GM19467 (cell line): ENCODE data around the gene GALNT9.
"Not testable (repeated sequence)": the region's sequence is repeated elsewhere in the genome, so short reads cannot be mapped to it uniquely, and the experiment has no call there.

ENCODE experiments used
- ATAC-seq: cut with Tn5 transposase; IDR thresholded peaks from one replicate; pipeline ENCODE4 v1.9.1; 2021; ENCODE audit warnings: mild to moderate bottlenecking, moderate library complexity; ENCODE audit not compliant: unreplicated experiment

GALNT9 gene

DNA sequence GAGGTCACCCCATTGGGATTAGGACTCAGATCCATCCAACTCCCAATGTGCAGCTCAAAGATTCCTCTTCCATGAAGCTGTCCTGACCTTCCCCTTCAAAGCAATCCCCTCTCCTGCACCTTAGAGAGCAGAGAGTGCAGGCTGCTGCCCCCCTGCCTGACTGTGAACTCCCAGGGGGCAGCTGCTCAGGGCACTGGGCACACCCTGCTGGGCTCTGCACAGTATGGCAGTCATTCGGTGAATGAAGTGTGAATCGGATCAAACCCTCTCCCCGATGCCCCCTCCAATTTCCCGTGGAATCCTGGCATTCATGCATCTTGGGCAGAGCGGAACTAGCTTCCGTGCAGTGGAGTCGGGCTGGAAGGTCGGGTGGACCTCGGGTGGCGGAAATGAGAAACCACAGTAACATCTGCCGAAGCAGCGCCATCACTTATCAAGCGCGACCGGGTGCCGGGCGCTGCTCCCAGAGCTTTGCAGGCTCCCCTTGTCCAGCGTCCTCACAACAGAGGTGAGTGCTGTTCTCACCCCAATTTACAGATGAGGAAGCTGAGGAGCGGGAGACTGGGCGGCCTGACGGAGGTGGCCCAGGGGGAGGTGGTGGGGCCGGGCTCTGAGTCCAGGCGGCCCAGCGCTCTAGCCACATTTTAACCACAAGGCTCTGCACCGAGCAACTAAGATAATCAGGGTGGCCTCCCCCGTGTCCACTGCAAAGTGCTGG, 14.7 kb downstream of the GALNT9 start:
- no peak for ATAC-seq

DNA sequence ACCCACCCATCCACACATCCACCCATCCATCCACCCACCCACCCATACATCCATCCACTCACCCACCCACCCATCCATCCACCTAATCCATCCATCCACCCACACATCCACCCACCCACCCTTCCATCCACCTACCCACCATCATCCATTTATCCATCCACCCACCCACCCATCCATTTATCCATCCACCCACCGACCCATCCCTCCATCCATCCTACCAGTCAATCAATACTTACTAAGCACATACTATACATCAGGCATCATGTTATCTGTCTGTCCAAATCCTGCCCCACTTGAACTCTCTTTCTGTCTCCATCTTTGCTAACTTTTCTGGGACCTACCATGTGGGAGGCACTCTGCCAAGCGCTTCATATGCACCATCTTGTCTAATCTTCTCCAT, 15.4 kb downstream of the GALNT9 start:
- no peak for ATAC-seq

DNA sequence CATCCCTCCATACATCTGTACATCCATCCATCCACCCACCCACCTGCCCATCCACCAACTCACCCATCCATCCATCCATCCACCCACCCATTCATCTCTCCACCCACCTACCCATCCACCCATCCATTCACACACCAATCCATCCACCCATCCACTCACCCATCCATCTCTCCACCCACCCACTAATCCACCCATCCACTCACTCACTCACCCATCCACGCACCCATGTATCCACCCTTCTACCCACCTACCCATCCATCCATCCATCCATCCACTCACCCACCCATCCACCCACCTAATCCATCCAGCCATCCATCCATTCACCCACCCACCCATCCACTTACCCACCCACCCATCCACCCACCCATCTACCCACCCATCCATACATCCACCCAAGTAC, 16.2 kb downstream of the GALNT9 start:
- ATAC-seq = no peak

DNA sequence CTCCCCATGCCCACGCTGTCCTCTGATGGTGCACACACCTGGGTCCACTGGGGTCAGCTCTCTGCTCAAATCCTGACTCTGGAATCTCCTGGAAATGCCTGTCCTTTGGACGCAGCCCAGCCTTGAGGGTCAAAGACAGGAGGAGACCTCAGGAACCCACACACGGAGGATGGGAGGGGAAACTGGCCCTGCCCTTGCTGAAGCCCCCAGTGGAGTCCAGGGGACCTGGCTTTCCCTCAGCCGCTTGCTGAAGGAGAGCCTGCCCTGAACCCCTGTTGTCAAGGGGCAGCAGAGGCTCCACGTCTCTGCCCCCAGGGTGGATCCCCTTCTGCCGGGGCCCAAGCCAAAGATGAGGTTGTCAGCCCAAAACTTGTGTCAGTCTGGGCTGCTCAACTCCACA, 16.9 kb downstream of the GALNT9 start:
- ATAC-seq = no peak

DNA sequence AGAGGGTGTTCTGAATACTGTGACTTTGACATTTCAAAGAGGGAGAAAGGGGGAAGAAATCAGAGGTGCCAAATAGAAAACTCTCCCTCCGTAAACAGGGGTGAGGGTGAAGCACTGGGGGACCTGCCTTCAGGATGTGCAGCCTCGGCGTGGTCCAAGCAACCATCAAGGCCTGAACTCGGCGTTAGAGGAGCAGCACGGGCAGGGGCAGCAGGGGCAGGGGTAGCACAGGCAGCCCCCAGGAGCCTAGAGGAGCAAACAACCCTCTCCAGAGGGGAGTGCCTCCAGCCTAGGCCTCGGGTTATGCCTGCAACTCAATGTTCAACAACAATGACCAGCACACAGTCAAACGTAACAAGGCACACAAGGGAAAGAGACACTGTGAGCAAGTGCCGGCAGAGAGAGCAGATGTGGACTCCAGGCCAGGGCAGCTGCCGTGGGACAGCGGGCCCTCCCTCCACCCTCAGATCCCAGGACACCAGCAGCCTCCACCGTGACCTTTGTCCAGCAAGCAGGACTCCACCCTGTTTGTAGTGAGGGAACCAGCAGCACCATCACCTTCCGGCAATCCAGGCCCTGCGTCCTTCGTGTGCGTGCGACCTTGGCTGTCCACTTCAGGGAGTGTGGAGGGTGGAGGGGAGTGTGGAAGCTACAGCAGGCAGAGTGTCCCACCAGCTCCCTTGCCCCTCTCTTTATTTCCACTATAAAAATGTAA, 18.0 kb downstream of the GALNT9 start:
- no peak for ATAC-seq

DNA sequence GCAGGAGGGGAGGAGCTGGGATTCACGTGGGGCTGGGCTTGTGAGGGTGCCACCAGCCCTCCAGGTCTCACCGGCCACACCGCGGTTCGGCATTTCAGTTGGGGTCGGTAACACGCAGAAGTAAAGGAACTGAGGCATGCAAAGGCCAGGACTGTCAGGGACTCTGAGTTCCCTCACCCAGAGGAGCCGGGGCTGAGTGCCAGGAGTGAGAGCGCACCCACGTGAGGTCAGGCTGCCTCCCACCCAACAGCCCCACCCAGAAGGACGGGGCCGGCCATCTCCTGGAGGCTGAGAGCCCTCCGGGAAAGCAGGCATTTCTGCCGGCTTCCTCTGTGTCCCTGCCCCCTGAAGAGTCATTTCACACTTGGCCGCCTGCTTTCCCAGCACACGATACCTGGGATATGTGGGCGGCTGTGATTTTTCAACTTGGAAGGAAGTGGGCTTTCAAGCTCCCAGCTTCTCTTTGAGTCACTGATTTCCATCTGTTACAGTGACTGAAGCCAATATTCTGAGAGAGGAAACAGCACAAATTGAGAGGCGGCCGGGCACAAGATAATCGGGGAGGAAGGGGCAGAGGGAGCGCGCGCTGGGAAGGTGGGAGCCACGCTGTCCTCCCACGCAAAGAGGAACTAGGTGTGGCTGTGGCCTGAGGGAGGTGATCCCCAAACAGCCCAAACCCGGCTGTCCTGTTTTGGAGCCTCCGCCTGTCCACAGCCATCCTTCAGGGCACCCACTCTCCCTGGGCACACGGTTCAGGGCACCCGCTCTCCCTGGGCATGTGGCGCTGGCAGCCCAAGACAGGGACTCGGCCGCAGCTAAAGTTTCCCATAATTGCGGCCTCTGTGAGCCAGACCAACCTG, 19.0 kb downstream of the GALNT9 start:
- no peak for ATAC-seq

DNA sequence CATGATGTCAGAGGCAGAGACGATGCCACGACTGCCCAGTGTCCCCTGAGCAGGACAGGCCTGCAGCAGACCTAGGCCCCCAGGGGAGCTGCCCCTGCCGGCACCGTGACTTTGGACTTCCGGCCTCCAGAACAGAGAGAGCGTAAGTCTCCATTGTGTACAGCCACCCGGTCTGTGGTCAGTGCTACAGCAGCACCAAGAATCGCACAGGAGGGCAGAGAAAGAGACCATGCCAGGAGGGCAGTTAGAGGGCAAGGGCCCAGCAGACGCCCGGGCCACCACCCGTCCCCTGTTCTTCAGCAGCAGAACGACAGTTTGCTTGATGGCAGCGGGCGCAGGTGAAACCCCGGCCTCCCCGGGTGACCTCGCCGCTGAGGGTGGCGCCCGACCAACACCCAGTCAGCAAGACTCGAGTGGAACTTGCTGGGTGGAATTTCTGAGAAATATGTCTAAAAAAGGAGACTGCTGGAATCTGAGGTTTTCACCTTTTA, 19.7 kb downstream of the GALNT9 start:
- ATAC-seq = no peak

DNA sequence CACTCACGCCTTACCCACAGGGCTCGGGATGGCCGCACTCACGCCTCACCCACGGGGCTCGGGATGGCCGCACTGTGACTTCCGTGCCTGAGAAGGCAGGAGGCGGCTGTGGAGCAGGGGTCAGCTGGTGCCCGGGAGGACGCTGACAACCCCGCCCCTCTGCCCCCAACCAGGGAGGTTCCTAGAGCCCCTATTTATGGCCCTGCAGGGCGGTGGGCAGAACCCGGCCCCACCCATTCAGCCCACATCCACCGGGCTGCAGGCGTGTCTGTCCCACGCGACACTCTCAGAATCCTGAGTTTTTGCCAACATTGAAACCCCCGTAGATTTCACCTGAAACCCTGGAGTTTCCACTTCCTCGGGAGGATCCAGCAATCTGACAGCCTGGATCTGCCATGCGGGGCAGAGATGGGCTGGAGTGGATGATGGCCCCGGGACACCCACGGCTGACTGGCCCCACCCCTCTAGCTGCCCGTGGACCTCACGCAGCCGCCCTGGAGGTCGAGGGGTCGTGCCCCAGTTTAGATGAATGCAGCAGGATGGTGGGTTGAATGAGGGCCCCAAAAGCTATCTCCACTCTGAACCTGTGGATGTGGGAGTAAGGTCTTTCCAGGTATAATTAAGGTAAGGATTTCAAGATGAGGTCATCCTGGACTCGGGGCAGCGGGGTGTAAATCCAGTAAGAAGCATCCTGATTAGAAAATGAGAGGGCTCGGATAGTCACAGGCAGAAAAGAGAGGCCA, 20.4 kb downstream of the GALNT9 start:
- no peak for ATAC-seq

DNA sequence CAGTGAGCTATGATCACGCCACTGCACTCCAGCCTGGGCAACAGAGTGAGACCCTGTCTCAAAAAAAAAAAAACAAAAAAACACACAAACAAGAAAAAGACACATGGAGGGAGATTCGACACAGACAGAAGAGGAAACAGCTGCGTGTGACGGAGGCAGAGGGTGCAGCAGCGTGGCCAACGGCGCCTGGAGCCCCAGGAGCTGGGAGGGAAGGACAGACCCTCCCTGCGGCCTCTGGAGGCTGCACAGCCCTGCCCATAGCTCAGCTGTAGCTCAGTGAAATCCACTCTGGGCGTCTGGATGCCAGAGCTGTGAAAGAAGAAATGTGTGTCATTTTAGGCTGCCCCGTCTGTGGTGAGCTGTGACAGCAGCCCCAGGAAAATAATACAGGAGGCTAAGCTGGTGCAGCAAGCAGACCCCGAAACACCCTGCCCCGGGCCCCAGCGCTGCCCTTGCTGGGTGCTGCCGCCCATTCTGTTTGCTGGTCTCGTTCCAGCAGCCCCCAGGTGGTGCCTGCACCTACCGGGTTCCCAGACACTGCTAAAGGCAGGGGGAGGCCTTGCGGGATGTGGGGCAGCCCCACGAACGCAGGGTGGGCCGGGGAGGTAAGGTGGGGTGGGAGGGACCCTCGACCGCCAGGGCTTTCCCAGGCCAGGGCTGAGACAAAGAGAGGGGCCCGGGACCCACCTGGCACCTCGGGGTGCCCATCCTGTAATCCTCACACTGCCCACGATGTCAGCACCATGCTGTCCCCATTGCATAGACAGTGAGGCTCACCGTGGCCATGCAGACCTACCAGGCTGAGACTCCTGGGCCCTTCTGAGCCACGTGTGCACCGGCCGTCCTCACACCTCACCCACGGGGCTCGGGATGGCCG, 21.2 kb downstream of the GALNT9 start:
- no peak for ATAC-seq

DNA sequence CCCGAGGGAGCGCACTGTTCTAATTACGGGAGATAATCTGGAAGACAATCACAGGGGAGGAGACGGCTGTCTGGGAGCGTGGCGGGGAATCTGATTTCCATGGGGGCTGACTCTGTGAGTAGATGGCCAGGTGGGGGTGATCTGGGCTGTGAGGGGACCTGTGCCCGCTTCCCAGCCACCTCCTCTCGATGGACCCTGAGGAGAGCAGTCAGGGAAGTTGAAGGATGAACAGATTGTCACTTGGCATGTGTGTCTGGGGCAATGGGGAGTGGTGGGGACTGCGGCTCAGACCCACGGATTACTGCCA, 22.6 kb downstream of the GALNT9 start:
- ATAC-seq = no peak

DNA sequence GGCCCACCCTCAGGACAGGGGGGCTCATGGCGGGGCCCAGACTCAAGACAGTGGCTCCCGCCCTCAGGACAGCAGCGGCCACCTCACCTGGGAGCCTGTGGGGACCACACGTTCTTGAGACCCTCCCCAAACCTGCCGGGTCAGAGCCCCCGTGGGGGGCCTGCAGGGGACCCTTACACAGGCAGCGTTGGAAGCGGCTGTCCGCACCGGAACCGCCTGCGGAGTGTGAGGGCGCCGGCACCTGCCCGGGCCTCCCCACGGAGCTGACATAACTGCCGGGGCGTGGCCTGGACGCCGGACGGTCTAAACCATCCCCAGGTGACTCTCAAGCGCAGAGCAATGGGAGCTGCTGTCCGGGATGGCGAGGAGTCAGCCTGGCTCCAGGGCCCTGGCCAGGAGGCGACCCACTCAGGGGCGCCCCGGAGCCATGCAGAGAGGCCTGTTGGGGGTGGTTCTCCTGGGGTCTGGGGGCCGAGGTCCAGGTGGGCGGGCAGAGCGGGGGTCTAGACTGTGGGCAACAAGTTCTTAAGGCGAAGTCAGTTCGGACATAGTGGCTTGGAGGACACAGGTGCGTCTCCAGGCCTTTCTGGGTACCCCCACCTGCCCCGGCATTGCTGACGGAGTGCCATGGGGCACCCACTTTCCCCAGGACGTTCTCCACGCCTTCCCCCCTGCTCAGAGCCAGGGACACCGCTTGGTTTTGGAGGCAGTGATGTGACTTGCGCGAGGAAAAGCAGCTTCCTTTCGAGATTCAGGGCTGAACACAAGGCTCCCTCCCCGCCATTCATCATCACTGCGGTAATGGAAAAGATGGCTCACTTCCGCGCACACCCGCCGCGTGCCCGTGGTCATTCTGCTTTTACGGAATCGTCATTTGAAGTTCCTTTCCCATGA, 23.2 kb downstream of the GALNT9 start:
- no peak for ATAC-seq

DNA sequence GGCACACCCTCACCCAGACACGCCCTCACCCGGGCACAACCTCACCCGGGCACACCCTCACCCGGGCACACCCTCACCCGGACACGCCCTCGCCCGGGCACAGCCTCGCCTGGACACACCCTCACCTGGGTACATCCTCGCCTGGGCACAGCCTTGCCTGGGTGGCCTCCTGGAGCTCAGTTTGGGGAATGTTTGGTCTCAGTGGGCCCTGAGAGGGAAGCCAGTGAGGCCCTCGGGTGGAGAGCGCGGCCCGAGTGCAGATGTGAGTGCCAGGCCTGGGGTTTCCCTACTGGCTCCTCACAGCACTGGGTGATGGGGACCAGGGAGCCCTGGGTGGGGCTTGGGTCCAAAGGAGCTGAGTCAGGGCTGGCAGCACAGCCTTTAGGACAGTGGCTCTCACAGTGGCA, 23.8 kb downstream of the GALNT9 start:
- ATAC-seq = no peak

DNA sequence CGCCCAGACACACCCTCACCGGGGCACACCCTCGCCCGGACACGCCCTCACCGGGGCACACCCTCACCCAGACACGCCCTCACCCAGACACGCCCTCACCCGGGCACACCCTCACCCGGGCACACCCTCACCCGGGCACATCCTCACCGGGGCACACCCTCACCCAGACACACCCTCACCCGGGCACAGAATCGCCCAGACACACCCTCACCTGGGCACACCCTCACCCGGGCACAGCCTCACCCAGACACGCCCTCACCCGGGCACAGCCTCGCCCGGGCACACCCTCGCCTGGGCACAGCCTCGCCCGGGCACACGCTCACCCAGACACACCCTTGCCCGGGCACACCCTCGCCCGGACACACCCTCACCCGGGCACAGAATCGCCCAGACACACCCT, 24.5 kb downstream of the GALNT9 start:
- not testable (repeated sequence) for ATAC-seq

DNA sequence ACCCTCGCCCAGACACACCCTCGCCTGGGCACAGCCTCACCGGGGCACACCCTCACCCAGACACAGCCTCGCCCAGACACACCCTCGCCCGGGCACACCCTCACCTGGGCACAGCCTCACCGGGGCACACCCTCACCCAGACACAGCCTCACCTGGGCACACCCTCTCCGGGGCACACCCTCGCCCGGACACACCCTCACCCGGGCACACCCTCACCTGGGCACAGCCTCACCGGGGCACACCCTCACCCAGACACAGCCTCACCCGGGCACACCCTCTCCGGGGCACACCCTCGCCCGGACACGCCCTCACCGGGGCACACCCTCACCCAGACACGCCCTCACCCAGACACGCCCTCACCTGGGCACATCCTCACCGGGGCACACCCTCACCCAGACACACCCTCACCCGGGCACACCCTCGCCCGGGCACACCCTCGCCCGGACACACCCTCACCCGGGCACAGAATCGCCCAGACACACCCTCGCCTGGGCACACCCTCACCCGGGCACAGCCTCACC, 25.5 kb downstream of the GALNT9 start:
- not testable (repeated sequence) for ATAC-seq

DNA sequence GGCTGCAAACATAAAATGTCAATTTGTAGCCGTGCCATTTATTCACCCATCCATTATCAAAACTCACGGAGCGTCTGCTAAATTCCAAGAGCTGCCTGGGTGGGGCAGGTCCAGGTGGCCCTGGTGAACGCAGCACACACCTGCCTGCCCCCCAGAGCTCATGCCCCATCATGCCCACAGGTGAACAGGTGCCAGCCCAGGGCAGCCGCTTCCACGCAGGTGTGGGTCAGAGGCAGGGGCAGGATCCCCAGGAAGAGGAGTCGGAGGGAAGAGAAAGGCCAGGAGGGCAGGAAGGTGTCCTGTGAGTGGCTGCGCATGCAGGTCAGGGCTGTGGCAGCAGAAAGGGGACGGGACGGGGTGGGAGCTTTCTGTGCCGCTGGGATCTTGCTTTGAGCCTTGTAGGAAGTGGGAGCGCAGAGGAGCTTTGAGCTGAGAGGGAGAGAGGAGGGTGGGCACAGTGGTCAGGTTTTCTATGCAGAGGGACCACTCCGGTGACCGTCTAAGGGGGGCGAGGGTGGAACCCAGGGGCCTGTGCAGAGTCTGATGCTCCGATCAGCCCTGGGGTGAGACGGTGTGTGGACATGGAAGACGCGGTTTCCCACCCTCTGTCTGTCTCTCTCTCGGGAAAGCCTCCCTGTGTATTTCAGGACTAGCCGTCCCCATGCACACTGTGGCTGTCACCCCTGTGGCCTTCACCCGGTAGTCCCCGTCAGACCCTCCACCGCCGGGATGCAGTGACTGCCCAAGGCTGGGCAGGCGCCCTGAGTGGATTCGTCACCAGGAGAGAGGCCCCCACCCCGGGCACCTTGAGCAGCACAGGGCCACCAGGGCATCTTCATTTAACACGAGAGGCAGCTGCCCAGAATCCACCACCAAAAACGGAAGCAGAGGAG, 26.7 kb downstream of the GALNT9 start:
- ATAC-seq = no peak

DNA sequence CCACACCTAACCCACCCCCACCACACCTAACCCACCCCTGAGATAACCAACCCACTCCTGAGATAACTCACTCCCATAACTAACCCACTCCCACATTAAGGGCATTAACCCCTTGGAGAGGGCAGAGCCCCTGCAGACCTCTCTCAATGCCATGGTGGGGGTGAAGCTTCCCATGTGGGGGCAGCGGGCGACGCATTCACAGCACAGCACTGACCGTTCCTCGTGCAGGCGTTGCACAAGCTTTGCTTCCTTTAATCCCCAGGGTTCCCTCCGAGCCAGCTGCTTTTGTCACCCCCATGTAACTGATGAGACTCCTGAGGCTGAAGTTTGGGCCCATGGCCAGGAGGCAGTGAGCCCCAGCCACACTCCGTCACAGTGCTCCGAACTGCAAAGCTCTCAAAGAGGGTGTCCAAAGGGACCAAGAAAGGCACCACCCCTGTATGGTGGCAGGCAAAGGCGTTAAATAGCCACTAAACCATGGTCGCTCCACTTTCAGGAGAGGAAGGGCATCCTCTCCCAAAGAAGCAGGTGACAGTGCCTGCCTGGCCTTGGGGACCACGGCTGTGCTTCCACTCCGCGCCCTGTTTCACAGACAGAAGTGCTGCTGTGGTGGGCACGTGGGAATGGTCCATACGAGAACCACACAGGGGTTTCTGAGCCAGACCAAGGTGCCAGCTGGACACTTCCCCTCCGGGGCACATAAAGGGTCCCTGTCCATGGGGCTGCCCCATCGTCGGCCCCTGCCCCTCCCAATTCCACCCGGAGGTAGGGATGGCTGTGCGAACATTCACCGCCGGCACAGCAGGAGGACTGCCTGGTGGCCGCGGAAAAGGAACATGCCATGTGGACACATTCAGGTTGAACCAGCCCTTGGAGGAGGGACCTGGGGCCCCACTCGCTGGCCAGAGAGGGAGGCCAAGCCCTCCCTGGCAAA, 28.3 kb downstream of the GALNT9 start:
- no peak for ATAC-seq

DNA sequence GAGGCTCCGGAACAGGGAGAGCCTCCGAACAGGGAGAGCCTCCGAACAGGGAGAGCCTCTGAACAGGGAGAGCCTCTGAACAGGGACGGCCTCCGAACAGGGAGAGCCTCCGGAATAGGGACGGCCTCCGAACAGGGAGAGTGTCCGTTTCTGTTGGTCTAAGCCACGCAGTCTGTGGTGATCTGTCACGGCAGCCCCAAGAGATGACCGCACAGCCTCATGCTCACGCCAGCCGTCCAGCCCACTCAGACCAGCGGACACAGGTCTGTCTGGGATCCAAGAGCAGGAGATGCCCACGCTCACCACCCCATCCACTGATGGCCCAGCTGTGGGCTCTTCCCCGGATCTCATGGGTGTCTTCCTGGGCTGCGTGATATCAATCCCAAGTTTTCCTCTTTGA, 33.3 kb downstream of the GALNT9 start:
- ATAC-seq = no peak
